Adrenal gland (tissue), 12 donors: ENCODE measurements around the gene NDUFB3. TPM values are rescaled to one million over a fixed set of nuclear protein-coding genes. Genes with fewer than 3 reads are reported as not detected.

Experiments
- DNase-seq, 7 donors: peaks; one replicate each; pipeline ENCODE4 v3.0.0-alpha.2; 2019 to 2020
- H3K27ac ChIP-seq, 5 donors: fragments of 200-600 bp; sonication (generic) in 4 of 5; 1 replicate in 3 of 5; 2 replicates in 2 of 5; pipeline versions ENCODE4 v1.5.1 to v1.8.0; 2016 to 2020; ENCODE audit warnings: mild to moderate bottlenecking in 1 of 5
- H3K27me3 ChIP-seq: fragments of 200-600 bp; 2 replicates; pipeline ENCODE4 v1.8.0; 2021
- H3K36me3 ChIP-seq, 2 donors: fragments of 200-600 bp; replicated peaks in 1 of 2; 1 replicate in 1 of 2; 2 replicates in 1 of 2; pipeline versions ENCODE4 v1.5.1 to v1.8.0; 2018 to 2022
- H3K4me1 ChIP-seq, 2 donors: fragments of 200-600 bp; replicated peaks in 1 of 2; 1 replicate in 1 of 2; 2 replicates in 1 of 2; pipeline versions ENCODE4 v1.5.1 to v1.8.0; 2018 to 2021
- H3K4me3 ChIP-seq, 4 donors: fragments of 200-600 bp; sonication (generic) in 3 of 4; one replicate each; pipeline ENCODE4 v1.5.1; 2016 to 2018
- H3K9me3 ChIP-seq, 3 donors: fragments of 200-600 bp; sonication (generic) in 1 of 3; replicated peaks in 1 of 3; 1 replicate in 2 of 3; 2 replicates in 1 of 3; pipeline versions ENCODE4 v1.5.1 to v1.8.0; 2016 to 2021
- CTCF ChIP-seq, 6 experiments: fragments of 450-650 bp in 4 of 6; fragments of 200-600 bp in 2 of 6; sonication (generic) in 1 of 6; IDR thresholded peaks; 1 replicate in 5 of 6; 2 replicates in 1 of 6; pipeline versions ENCODE4 v1.5.1 to v1.8.0; 2016 to 2021; ENCODE audit warnings: antibody characterized with exemption in 6 of 6, mild to moderate bottlenecking in 2 of 6, moderate library complexity in 1 of 6
- POLR2A ChIP-seq, 2 donors: fragments of 450-650 bp; IDR thresholded peaks; one replicate each; pipeline ENCODE4 v1.6.1; 2017; ENCODE audit warnings: antibody characterized with exemption in 2 of 2, mild to moderate bottlenecking in 2 of 2, moderate library complexity in 1 of 2
- WGBS, 4 donors: extraction: QIAGEN DNeasy Blood & Tissue Kit in 2 of 4; methylation state at CpG; one replicate each; pipeline versions ENCODE4 v1.1.5 to v1.1.7; 2013 to 2017; 5-methylcytosine and 5-hydroxymethylcytosine counted together
- intact Hi-C, 2 donors: fragments of 100-400 bp; cut with DNase I; formaldehyde crosslinking; loops; one replicate each; pipeline versions ENCODE4 v1.14.1 to v1.15.0; 2022 to 2023
- polyA plus RNA-seq, 3 donors: library from polyadenylated mRNA; stranded (reverse); fragments of 200-250 nt in 2 of 3; fragments of 350-450 nt in 1 of 3; fragmentation: Illumina TruSeq in 1 of 3; extraction: RNeasy Lipid Tissue Mini Kit (QIAGEN cat#74804) in 1 of 3; gene quantifications; one replicate each; pipeline ENCODE4 v1.2.3, GENCODE V29; 2013 to 2014
- total RNA-seq, 9 donors: library from RNA; depleted of rRNA in 4 of 9; stranded (reverse); fragments of >200 nt in 4 of 9; fragments of 120-200 nt in 1 of 9; fragmentation: NEBNext Ultra II Directional in 1 of 9; extraction: Animal tissue kit (Norgen Biotek cat#: 25700) in 1 of 9; gene quantifications; one replicate each; pipeline versions ENCODE4 v1.1.0 to v1.2.4, GENCODE V29; 2013 to 2023
- donor health status: healthy with polysubstance abuse.
- donor health status: Bipolar disorder and iron deficiency.
- donor health status: DM: yes; HTN: yes; CAD: no.
- donor health status: DM: no; HTN: no; CAD: no.
- donor health status: DM: no; HTN: no; CAD: no.
- donor health status: DM: yes; HTN: yes; CAD: no.

Gene NDUFB3
- total and polyA plus RNA-seq, 12 donors: 34.5 to 193 (median 98.1) TPM

DNA sequence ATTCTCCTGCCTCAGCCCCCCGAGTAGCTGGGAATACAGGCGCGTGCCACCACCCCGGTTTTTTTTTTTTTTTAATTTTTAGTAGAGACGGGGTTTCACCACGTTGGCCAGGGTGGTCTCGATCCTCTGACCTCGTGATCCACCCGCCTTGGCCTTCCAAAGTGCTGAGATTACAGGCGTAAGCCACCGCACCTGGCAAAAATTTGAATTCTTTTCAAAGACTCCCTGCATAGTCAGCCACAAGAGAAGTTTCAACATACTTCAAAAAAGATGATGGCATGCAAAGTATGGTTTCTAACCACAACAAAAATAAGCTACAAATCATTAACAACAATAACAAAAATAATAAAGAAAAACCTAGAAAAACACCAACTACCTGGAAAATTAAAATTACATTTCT, 22.3 kb upstream of the NDUFB3 start:
- 96 to 98% (median 97%) methylated on average over 11 of the region's 11 CpGs for WGBS, 4 donors
- no peak for DNase-seq
- H3K27me3 ChIP-seq: no peaks in the 10 kb centered on the region
- H3K4me3 ChIP-seq: no peak overlapping the region
- no peaks in the 10 kb centered on the region for H3K36me3 ChIP-seq
- H3K27ac ChIP-seq: no peak overlapping the region
- intact Hi-C loops: no loop called here
- TF ChIP-seq CTCF (IDR thresholded peaks at IDR 0.05): no peak
- no peak for TF ChIP-seq POLR2A (IDR thresholded peaks at IDR 0.05)
- H3K9me3 ChIP-seq: no peaks in the 10 kb centered on the region
- no peaks in the 10 kb centered on the region for H3K4me1 ChIP-seq

DNA sequence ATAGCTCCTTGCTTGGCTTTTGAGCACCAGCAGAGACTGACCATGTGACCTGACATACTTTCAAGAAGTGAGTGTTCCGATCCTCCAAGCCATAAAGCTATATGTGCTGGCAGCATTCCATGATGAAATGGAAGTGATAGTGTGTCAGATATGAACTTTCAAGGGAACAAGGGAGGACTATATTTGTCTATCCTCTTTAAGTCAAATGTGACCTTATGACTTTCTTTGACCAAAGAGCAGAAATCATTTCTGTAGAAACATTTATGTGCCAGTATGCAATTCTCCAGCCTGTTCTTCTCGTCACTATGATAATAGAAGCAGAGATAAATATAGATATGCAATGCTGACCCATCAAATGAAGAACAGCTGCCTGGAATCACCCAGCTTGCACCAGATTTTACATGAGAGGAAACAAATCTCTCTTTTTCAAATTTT, 14.7 kb upstream of the NDUFB3 start:
- Histone ChIP-seq H3K27me3 (no peaks in the 10 kb centered on the region), H3K27ac (peak overlapping the region in 2 of 5 donors; percentile 43 to 56), H3K4me3 (no peak overlapping the region), H3K9me3 (no peaks in the 10 kb centered on the region), H3K4me1 (peaks cover 13 to 21% of the 10 kb centered on the region in 2 donors), H3K36me3 (no peaks in the 10 kb centered on the region)
- 29 to 41% (median 38%) methylated on average over 2 of the region's 2 CpGs for WGBS, 4 donors
- TF ChIP-seq CTCF (IDR thresholded peaks at IDR 0.05) (no peak), POLR2A (IDR thresholded peaks at IDR 0.05) (no peak)
- no peak for DNase-seq
- intact Hi-C loops: no loop called here

DNA sequence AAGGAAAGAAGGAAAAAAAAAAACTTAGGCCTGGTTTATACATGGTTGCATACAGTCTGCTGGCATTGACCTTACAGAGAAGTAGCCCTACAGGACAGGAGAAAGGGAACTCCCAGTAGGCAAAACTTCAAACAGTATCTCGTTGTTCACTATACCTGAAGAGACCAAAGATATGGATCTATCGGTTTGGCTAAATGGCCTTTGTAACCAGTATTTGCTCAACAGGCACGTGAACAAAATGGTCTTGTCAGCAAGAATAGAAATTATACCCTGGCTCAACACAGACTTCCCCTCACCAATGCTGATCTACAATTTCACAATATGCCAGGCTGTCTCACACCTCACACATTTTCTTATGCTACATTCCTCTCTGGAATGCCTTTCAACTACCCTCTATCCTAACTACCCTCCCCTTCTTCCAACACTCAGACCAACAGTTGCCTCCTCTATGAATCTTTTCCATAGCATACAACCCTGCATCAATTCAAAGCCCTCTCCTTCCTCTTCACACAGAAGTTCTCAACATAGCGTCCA, 14.0 kb upstream of the NDUFB3 start:
- Histone ChIP-seq H3K27ac (peak overlapping the region in 2 of 5 donors; percentile 43 to 56), H3K4me3 (no peak overlapping the region), H3K36me3 (no peaks in the 10 kb centered on the region), H3K27me3 (no peaks in the 10 kb centered on the region), H3K9me3 (no peaks in the 10 kb centered on the region), H3K4me1 (peaks cover 13 to 21% of the 10 kb centered on the region in 2 donors)
- intact Hi-C loops: no loop called here
- no peak for DNase-seq
- TF ChIP-seq CTCF (IDR thresholded peaks at IDR 0.05): no peak
- 62 to 66% (median 62%) methylated on average over 4 of the region's 4 CpGs for WGBS, 4 donors

- intact Hi-C loops: no loop called here
These were observed 12.9 kb upstream of the NDUFB3 start for GRCh38 chr2:201058914-201059313.

More at GRCh38 chr2:201058914-201059313, 12.9 kb upstream of the NDUFB3 start:
- TF ChIP-seq POLR2A (IDR thresholded peaks at IDR 0.05) (no peak), CTCF (IDR thresholded peaks at IDR 0.05) (no peak)
- no peaks in the 10 kb centered on the region for H3K9me3 ChIP-seq
- H3K4me3 ChIP-seq: no peak overlapping the region
- DNase-seq: no peak
- WGBS, 4 donors: 73 to 89% (median 82%) methylated on average over 1 of the region's 1 CpG
- H3K4me1 ChIP-seq: peaks cover 13 to 21% of the 10 kb centered on the region in 2 donors
- no peaks in the 10 kb centered on the region for H3K27me3 ChIP-seq
- no peaks in the 10 kb centered on the region for H3K36me3 ChIP-seq
- H3K27ac ChIP-seq: no peak overlapping the region
